SK-N-SH (cell line): ENCODE measurements around the gene HIPK4. TPM values are rescaled to one million over a fixed set of nuclear protein-coding genes. Genes with fewer than 3 reads are reported as not detected.

Experiments used
- CTCF ChIA-PET: fragments of 300-600, 350-600 bp; formaldehyde crosslinking; extraction: SDS; loops from one replicate; lab custom pipeline; 2021; lab: Yijun Ruan, JAX
- POLR2A ChIA-PET: fragments of 350-600 bp; sonication (Branson Sonifier 250); formaldehyde crosslinking; extraction: SDS; loops from one replicate; lab custom pipeline; 2020; ENCODE audit warnings: antibody characterized with exemption, inconsistent platforms; lab: Yijun Ruan, JAX
- DNase-seq: peaks from one replicate; pipeline ENCODE4 v3.0.0; 2012
- H2AFZ ChIP-seq: fragments of 200-600 bp; sonication (generic); 2 replicates; pipeline ENCODE4 v1.8.1; 2016; ENCODE audit warnings: antibody characterized with exemption, mild to moderate bottlenecking, low read depth
- H3F3A ChIP-seq: fragments of 200-600 bp; sonication (generic); replicated peaks from 2 replicates; pipeline ENCODE3; 2016; ENCODE audit warnings: antibody characterized with exemption, mild to moderate bottlenecking; ENCODE audit not compliant: insufficient read depth
- H3K27ac ChIP-seq, 2 experiments: fragments of 200-500 bp in 1 of 2; fragments of 200-600 bp in 1 of 2; sonication (Bioruptor generic) in 1 of 2; sonication (generic), shearing (Covaris generic) in 1 of 2; 2 replicates each; pipeline versions ENCODE4 v1.5.1 to v1.6.1; 2014 to 2016; ENCODE audit warnings: low read depth in 2 of 2, inconsistent platforms in 1 of 2, low read length in 1 of 2, mild to moderate bottlenecking in 1 of 2, mixed read lengths in 1 of 2
- H3K27me3 ChIP-seq: fragments of 200-600 bp; sonication (generic), shearing (Covaris generic); 2 replicates; pipeline ENCODE4 v1.6.1; 2016; ENCODE audit warnings: mixed run types; ENCODE audit not compliant: insufficient read depth
- H3K36me3 ChIP-seq, 2 experiments: fragments of 200-500 bp in 1 of 2; fragments of 200-600 bp in 1 of 2; sonication (Bioruptor generic) in 1 of 2; sonication (generic) in 1 of 2; replicated peaks in 1 of 2; 2 replicates each; pipeline versions ENCODE3 to v1.5.1; 2014 to 2016; ENCODE audit warnings: low read length in 1 of 2, mild to moderate bottlenecking in 1 of 2; ENCODE audit not compliant: insufficient read depth in 2 of 2, control insufficient read depth in 1 of 2
- H3K4me1 ChIP-seq, 2 experiments: fragments of 200-500 bp in 1 of 2; fragments of 200-600 bp in 1 of 2; sonication (Bioruptor generic) in 1 of 2; sonication (generic), shearing (Covaris generic) in 1 of 2; 2 replicates each; pipeline versions ENCODE4 v1.5.1 to v1.6.1; 2014 to 2016; ENCODE audit warnings: low read depth in 1 of 2, low read length in 1 of 2, mixed run types in 1 of 2; ENCODE audit not compliant: insufficient read depth in 2 of 2, control insufficient read depth in 1 of 2
- H3K4me2 ChIP-seq: fragments of 200-600 bp; sonication (generic), shearing (Covaris generic); 2 replicates; pipeline ENCODE4 v1.6.1; 2017; ENCODE audit warnings: mixed run types
- H3K4me3 ChIP-seq, 2 experiments: fragments of 200-500 bp in 1 of 2; fragments of 200-600 bp in 1 of 2; sonication (Bioruptor generic) in 1 of 2; sonication (generic), shearing (Covaris generic) in 1 of 2; 2 replicates each; pipeline versions ENCODE4 v1.5.1 to v1.8.1; 2014 to 2016; ENCODE audit warnings: low read depth in 2 of 2, inconsistent platforms in 1 of 2, low read length in 1 of 2, mild to moderate bottlenecking in 1 of 2, mixed read lengths in 1 of 2, moderate library complexity in 1 of 2
- H3K79me2 ChIP-seq: fragments of 200-600 bp; sonication (generic); 2 replicates; pipeline ENCODE4 v1.8.1; 2017; ENCODE audit warnings: mild to moderate bottlenecking; ENCODE audit not compliant: insufficient read depth
- H3K9ac ChIP-seq: fragments of 200-600 bp; sonication (generic); 2 replicates; pipeline ENCODE4 v1.6.1; 2017; ENCODE audit warnings: mixed run types
- H3K9me2 ChIP-seq: fragments of 200-600 bp; sonication (generic); 2 replicates; pipeline ENCODE4 v1.6.1; 2017; ENCODE audit warnings: mixed run types
- H3K9me3 ChIP-seq: fragments of 200-600 bp; sonication (generic); 2 replicates; pipeline ENCODE4 v1.6.1; 2017; ENCODE audit warnings: mixed run types, mild to moderate bottlenecking, moderate library complexity
- H4K20me1 ChIP-seq: fragments of 200-600 bp; sonication (generic); 2 replicates; pipeline ENCODE4 v1.6.1; 2017; ENCODE audit warnings: mild to moderate bottlenecking, mixed run types; ENCODE audit not compliant: insufficient read depth
- CHD2 ChIP-seq: fragments of 150-350 bp; IDR thresholded peaks from 2 replicates; pipeline ENCODE4 v1.6.1; 2018; ENCODE audit warnings: low read length; ENCODE audit not compliant: partially characterized antibody
- ELF1 ChIP-seq: IDR thresholded peaks from 2 replicates; pipeline ENCODE4 v1.4.0; 2012
- EZH2phosphoT487 ChIP-seq: fragments of 200-600 bp; sonication (generic); IDR thresholded peaks from 2 replicates; pipeline ENCODE4 v1.6.1; 2017; ENCODE audit warnings: low read depth, mixed run types, mild to moderate bottlenecking, antibody characterized with exemption, moderate library complexity, borderline replicate concordance
- FOSL2 ChIP-seq: IDR thresholded peaks from 2 replicates; pipeline ENCODE4 v1.4.0; 2012; ENCODE audit warnings: low read depth, mild to moderate bottlenecking, moderate library complexity, borderline replicate concordance
- GABPA ChIP-seq: IDR thresholded peaks from 2 replicates; pipeline ENCODE4 v1.4.0; 2012; ENCODE audit warnings: low read depth, mild to moderate bottlenecking
- MAX ChIP-seq: IDR thresholded peaks from 2 replicates; pipeline ENCODE4 v1.4.0; 2012; ENCODE audit warnings: low read depth
- MEF2A ChIP-seq: IDR thresholded peaks from 2 replicates; pipeline ENCODE4 v1.4.0; 2012; ENCODE audit warnings: low read depth, borderline replicate concordance
- MXI1 ChIP-seq: IDR thresholded peaks from 2 replicates; pipeline ENCODE4 v1.6.1; 2012; ENCODE audit warnings: mild to moderate bottlenecking, low read depth, low read length, improper control_type of control experiment
- PBX3 ChIP-seq: IDR thresholded peaks from 2 replicates; pipeline ENCODE4; 2012
- RCOR1 ChIP-seq: fragments of 150-350 bp; IDR thresholded peaks from 2 replicates; pipeline ENCODE4 v1.6.1; 2017; ENCODE audit warnings: antibody characterized with exemption, low read length
- REST ChIP-seq: IDR thresholded peaks from 2 replicates; pipeline ENCODE4 v1.6.1; 2012; ENCODE audit warnings: mild to moderate bottlenecking, low read depth, low read length, moderate library complexity
- RXRA ChIP-seq: IDR thresholded peaks from 2 replicates; pipeline ENCODE4 v1.4.0; 2012; ENCODE audit warnings: low read depth, mild to moderate bottlenecking, borderline replicate concordance
- TAF1 ChIP-seq: IDR thresholded peaks from 2 replicates; pipeline ENCODE4 v1.6.1; 2012; ENCODE audit warnings: low read depth, mild to moderate bottlenecking, low read length, moderate library complexity, borderline replicate concordance
- TCF12 ChIP-seq: IDR thresholded peaks from 2 replicates; pipeline ENCODE4 v1.4.0; 2012
- TEAD4 ChIP-seq: IDR thresholded peaks from 2 replicates; pipeline ENCODE4 v1.4.0; 2012; ENCODE audit warnings: mild to moderate bottlenecking, borderline replicate concordance; ENCODE audit not compliant: insufficient read depth
- USF2 ChIP-seq: fragments of 150-350 bp; IDR thresholded peaks from 2 replicates; pipeline ENCODE4 v1.6.1; 2017; ENCODE audit warnings: antibody characterized with exemption, low read length, low read depth, borderline replicate concordance
- YY1 ChIP-seq: IDR thresholded peaks from 2 replicates; pipeline ENCODE4 v1.4.0; 2012; ENCODE audit warnings: low read depth, mild to moderate bottlenecking
- WGBS: methylation state at CpG from one replicate; pipeline ENCODE4 v1.1.6; 2017; ENCODE audit warnings: low lambda C conversion rate; 5-methylcytosine and 5-hydroxymethylcytosine counted together
- polyA plus RNA-seq, 3 experiments: library from polyadenylated mRNA; depleted of rRNA; stranded (reverse); fragments of >200 nt; gene quantifications; 2 replicates each; pipeline ENCODE4 v1.2.3, GENCODE V29; 2012

Gene HIPK4
- polyA plus RNA-seq, 1 of the 3 experiments (the other 2 are of a cell fraction), result 0.23 TPM

GRCh38 chr19:40392123-40392522 is 2.1 kb upstream of the HIPK4 start:
- H3K4me1 ChIP-seq, result no peaks in the 10 kb centered on the region
- ChIA-PET CTCF (no interaction called here), POLR2A (no interaction called here)
- WGBS, result 70% methylated on average over 8 of the region's 8 CpGs
- H3K4me3 ChIP-seq, result no peak overlapping the region
- H4K20me1 ChIP-seq, result no peaks in the 10 kb centered on the region
- H3K9me3 ChIP-seq, result no peaks in the 10 kb centered on the region
- no peaks in the 10 kb centered on the region for H3K27me3 ChIP-seq
- H3F3A ChIP-seq, result no peaks in the 10 kb centered on the region
- no peaks in the 10 kb centered on the region for H3K9me2 ChIP-seq
- H3K4me2 ChIP-seq, result no peak overlapping the region
- TF ChIP-seq MXI1 (no peak), REST (no peak), YY1 (no peak), TCF12 (no peak)
- no peaks in the 10 kb centered on the region for H3K79me2 ChIP-seq
- no peak overlapping the region for H3K27ac ChIP-seq
- no peak overlapping the region for H2AFZ ChIP-seq
- DNase-seq, result no peak
- H3K9ac ChIP-seq, result no peak overlapping the region
- H3K36me3 ChIP-seq, result no peaks in the 10 kb centered on the region

GRCh38 chr19:40389404-40390083 is 437 bp downstream of the HIPK4 start:
- 90% methylated on average over 26 of the region's 33 CpGs for WGBS
- H4K20me1 ChIP-seq, result no peaks in the 10 kb centered on the region
- H3K4me2 ChIP-seq, result no peak overlapping the region
- H3K9me3 ChIP-seq, result no peaks in the 10 kb centered on the region
- H3K27me3 ChIP-seq, result no peaks in the 10 kb centered on the region
- H3K27ac ChIP-seq, result no peak overlapping the region
- H3K9ac ChIP-seq, result no peak overlapping the region
- H2AFZ ChIP-seq, result no peak overlapping the region
- no peaks in the 10 kb centered on the region for H3K9me2 ChIP-seq
- no peaks in the 10 kb centered on the region for H3K36me3 ChIP-seq
- H3K4me3 ChIP-seq, result no peak overlapping the region
- ChIA-PET POLR2A (interaction anchor here (0.8 kb wide), 1 partner anchor 10 kb away, joined by 3 read pairs; no protein-coding TSS in a partner anchor), CTCF (no interaction called here)
- DNase-seq, result no peak
- H3F3A ChIP-seq, result no peaks in the 10 kb centered on the region
- H3K4me1 ChIP-seq, result no peaks in the 10 kb centered on the region
- no peaks in the 10 kb centered on the region for H3K79me2 ChIP-seq
- no peak for TF ChIP-seq USF2
- no peak for TF ChIP-seq MEF2A
- no peak for TF ChIP-seq RXRA
- TF ChIP-seq CHD2, result no peak
- no peak for TF ChIP-seq TEAD4
- TF ChIP-seq MAX, result no peak
- no peak for TF ChIP-seq YY1
- no peak for TF ChIP-seq PBX3
- no peak for TF ChIP-seq RCOR1
- no peak for TF ChIP-seq ELF1
- no peak for TF ChIP-seq GABPA
- TF ChIP-seq FOSL2, result no peak
- no peak for TF ChIP-seq EZH2phosphoT487
- TF ChIP-seq TAF1, result no peak
- no peak for TF ChIP-seq MXI1
